ENCODE results near the gene TCF4.

DNA sequence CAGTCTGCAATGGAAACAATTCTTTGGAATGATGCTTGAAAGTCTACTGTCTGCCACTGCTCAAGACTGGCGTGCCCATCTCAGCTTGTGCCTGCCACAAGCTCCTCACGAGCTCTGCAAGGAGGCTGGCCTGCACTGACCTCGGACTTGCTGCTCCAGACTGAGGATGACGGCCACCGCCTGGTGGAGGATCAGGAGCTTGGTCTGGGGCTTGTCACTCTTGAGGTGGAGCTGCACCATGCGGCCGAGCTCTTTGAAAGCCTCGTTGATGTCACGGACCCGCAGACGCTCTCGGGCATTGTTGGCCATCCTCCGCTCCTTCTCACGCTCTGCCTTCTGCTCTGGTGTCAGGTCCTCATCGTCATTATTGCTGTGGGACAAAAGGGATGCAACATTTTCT is 359.3 kb downstream of the TCF4 start:
- TF ChIP-seq, protein P1, sequence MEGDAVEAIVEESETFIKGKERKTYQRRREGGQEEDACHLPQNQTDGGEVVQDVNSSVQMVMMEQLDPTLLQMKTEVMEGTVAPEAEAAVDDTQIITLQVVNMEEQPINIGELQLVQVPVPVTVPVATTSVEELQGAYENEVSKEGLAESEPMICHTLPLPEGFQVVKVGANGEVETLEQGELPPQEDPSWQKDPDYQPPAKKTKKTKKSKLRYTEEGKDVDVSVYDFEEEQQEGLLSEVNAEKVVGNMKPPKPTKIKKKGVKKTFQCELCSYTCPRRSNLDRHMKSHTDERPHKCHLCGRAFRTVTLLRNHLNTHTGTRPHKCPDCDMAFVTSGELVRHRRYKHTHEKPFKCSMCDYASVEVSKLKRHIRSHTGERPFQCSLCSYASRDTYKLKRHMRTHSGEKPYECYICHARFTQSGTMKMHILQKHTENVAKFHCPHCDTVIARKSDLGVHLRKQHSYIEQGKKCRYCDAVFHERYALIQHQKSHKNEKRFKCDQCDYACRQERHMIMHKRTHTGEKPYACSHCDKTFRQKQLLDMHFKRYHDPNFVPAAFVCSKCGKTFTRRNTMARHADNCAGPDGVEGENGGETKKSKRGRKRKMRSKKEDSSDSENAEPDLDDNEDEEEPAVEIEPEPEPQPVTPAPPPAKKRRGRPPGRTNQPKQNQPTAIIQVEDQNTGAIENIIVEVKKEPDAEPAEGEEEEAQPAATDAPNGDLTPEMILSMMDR (IDR thresholded peaks at IDR 0.05; ENCODE audit: low read depth, low read length, poor library complexity, severe bottlenecking) = no peak
- TF ChIP-seq EZH2phosphoT487 (IDR thresholded peaks at IDR 0.05; ENCODE audit: borderline replicate concordance, low read length) = no peak

Data from DOHH2 (cell line).